IgD-negative memory B cell (primary cell): ENCODE data around the gene LPP. TPM values are rescaled to one million over a fixed set of nuclear protein-coding genes. Genes with fewer than 3 reads are reported as not detected.

Experiments
- H3K27ac Mint-ChIP-seq, 3 donors: one replicate each; pipeline ENCODE4 v1.8.0; 2020 to 2022; ENCODE audit warnings: mild to moderate bottlenecking in 3 of 3, mixed read lengths in 3 of 3, moderate library complexity in 1 of 3
- H3K27me3 Mint-ChIP-seq: one replicate; pipeline ENCODE4 v1.8.0; 2021; ENCODE audit warnings: mixed read lengths
- H3K36me3 Mint-ChIP-seq: one replicate; pipeline ENCODE4 v1.8.0; 2020; ENCODE audit warnings: mild to moderate bottlenecking, mixed read lengths
- H3K4me1 Mint-ChIP-seq, 3 donors: one replicate each; pipeline ENCODE4 v1.8.0; 2020 to 2022; ENCODE audit warnings: mixed read lengths in 3 of 3, mild to moderate bottlenecking in 1 of 3
- H3K4me3 Mint-ChIP-seq, 4 donors: one replicate each; pipeline ENCODE4 v1.8.0; 2020 to 2022; ENCODE audit warnings: mild to moderate bottlenecking in 4 of 4, mixed read lengths in 4 of 4, moderate library complexity in 3 of 4
- H3K9me3 Mint-ChIP-seq, 3 donors: one replicate each; pipeline ENCODE4 v1.8.0; 2020 to 2021; ENCODE audit warnings: mixed read lengths in 3 of 3, mild to moderate bottlenecking in 1 of 3
- polyA plus RNA-seq: library from polyadenylated mRNA; unstranded; fragments of 300-500 nt; fragmentation: Illumina TruSeq; gene quantifications from one replicate; pipeline ENCODE4 v1.2.3, GENCODE V29; 2021

Gene LPP
- polyA plus RNA-seq, 1 donor from 2014 or later, result 29.2 TPM

DNA sequence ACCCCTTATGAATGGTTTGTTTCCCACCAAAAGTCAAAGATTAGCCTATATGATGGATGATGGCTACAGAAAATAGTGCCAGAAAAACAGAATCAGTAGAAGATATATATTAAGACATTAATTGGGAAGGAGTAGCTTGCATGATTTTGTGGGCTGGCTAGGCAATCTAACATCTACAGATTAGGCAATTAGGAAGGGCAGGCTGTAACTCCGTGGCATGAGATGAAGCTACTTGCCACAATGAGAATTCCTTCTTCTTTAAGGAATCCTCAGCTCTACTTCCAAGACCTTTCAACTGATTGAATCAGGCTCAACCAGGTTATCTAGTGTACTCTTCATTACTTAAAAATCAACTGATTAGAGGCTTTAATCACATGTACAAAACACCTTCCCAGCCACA lies 426.7 kb downstream of the LPP start:
- no peaks in the 10 kb centered on the region for H3K9me3 Mint-ChIP-seq
- no peaks in the 10 kb centered on the region for H3K27me3 Mint-ChIP-seq
- H3K27ac Mint-ChIP-seq, result peak overlapping the region in 1 of 3 donors; percentile 24
- H3K4me1 Mint-ChIP-seq, result peaks cover 12 to 26% (median 21%) of the 10 kb centered on the region in 3 donors
- H3K4me3 Mint-ChIP-seq, result peak overlapping the region in 3 of 4 donors; percentile 2 to 26 (median 13)
- peaks cover 6% of the 10 kb centered on the region for H3K36me3 Mint-ChIP-seq

DNA sequence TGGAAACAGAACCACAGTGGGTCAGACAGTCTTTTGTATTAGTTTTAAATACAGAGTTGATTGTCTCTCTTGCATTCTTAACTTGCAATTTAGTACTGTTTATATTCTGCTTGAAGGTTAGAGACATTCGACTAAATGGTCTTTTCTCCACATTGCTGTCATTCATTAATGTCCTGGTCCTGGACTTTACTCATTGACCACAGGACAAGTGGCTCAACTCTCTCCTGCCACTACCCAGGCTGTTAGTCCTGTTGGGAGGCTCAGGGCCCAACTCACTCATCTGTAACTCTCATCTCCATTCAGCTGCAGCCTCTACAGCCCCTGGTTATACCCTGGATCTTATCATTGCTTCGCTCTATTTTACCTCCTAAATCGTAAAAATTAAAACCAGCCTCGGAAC lies 427.4 kb downstream of the LPP start:
- H3K27ac Mint-ChIP-seq, result no peak overlapping the region
- no peaks in the 10 kb centered on the region for H3K9me3 Mint-ChIP-seq
- no peaks in the 10 kb centered on the region for H3K27me3 Mint-ChIP-seq
- peak overlapping the region in 1 of 4 donors; percentile 13 for H3K4me3 Mint-ChIP-seq
- H3K4me1 Mint-ChIP-seq, result peaks cover 12 to 26% (median 21%) of the 10 kb centered on the region in 3 donors
- peaks cover 3% of the 10 kb centered on the region for H3K36me3 Mint-ChIP-seq

DNA sequence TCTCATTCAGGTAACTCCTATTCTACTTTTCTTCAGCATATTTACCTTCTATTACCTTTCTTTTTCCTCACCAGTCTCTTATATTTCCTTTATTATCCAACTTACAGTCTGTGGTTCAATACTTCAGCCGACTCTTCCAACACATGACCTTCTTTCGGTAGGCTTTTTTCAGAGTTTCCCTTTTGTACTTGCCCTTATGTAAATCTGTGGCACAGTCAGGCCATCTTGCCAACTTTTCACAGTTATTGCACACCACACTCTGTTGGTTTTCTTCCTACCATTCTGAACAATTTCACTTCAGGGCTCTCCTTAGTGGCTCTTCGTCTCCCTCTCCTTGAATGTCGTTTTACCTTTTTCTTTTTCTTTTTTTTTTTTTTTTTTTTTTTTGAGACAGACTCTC lies 427.8 kb downstream of the LPP start:
- H3K4me3 Mint-ChIP-seq, result no peak overlapping the region
- peaks cover 12 to 26% (median 21%) of the 10 kb centered on the region in 3 donors for H3K4me1 Mint-ChIP-seq
- no peaks in the 10 kb centered on the region for H3K9me3 Mint-ChIP-seq
- H3K27me3 Mint-ChIP-seq, result no peaks in the 10 kb centered on the region
- no peak overlapping the region for H3K27ac Mint-ChIP-seq
- peaks cover 2% of the 10 kb centered on the region for H3K36me3 Mint-ChIP-seq

DNA sequence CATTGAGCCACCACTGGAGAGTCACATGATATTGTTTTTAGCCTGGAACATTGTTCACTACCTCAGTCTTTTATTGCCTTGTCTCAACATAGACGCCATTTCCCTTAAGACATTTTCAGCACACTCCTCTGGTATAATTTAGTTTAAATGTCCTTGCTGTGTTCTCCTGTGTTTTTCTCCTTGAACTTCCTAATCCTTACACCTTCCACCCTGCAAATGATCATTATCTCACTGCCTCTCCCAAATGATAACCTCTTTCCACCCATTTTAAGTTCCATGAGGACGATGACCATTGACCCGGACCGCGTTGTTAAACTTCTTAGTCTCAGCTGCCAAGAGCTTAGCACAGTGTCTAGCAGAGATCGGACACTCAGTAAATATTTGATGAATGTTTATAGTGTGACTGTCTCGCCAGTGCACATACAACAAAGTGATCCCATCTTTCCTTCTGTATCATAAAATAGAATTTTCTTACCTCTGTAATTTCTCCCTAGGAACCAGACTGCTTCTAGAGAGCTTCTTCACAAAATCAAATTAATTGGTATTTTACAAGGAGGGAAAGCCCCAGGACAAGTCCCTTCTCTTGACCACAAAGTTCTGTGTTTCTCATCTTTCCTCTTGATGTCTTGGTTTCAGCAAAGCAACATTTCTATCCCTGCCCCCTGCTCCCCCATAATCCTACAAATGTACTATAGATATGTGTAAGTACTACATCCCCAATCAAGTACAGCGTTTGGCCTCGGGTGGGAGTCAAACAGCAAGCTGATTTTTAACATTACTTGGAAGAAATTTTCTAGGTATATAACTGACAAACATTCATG lies 429.6 kb downstream of the LPP start:
- Mint-ChIP-seq H3K4me1 (peaks cover 12 to 25% (median 17%) of the 10 kb centered on the region in 3 donors), H3K27ac (no peak overlapping the region), H3K9me3 (no peaks in the 10 kb centered on the region), H3K4me3 (no peak overlapping the region), H3K36me3 (peaks cover 4% of the 10 kb centered on the region), H3K27me3 (no peaks in the 10 kb centered on the region)

DNA sequence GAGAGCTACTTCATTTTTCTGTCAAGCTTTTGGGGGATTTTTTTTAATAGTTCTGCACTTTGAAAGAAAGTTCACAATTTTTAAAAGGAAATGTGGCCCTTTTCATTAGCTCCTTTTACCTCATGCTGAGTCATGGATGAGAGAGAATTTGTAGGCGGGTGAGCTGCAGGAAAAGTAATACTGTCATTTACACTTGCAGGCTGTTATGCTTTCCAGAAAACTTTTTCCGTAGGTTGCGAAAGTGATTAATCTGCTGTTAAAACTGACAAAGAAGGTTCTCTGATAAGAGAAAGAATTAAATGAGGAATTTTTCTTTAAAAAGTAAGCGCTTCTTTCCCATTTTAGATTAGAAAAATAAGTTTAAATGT lies 430.2 kb downstream of the LPP start:
- Mint-ChIP-seq H3K4me1 (peaks cover 11 to 22% (median 13%) of the 10 kb centered on the region in 3 donors), H3K4me3 (peak overlapping the region in 1 of 4 donors; percentile 86), H3K27ac (no peak overlapping the region), H3K27me3 (no peaks in the 10 kb centered on the region), H3K36me3 (peaks cover 4% of the 10 kb centered on the region), H3K9me3 (no peaks in the 10 kb centered on the region)

DNA sequence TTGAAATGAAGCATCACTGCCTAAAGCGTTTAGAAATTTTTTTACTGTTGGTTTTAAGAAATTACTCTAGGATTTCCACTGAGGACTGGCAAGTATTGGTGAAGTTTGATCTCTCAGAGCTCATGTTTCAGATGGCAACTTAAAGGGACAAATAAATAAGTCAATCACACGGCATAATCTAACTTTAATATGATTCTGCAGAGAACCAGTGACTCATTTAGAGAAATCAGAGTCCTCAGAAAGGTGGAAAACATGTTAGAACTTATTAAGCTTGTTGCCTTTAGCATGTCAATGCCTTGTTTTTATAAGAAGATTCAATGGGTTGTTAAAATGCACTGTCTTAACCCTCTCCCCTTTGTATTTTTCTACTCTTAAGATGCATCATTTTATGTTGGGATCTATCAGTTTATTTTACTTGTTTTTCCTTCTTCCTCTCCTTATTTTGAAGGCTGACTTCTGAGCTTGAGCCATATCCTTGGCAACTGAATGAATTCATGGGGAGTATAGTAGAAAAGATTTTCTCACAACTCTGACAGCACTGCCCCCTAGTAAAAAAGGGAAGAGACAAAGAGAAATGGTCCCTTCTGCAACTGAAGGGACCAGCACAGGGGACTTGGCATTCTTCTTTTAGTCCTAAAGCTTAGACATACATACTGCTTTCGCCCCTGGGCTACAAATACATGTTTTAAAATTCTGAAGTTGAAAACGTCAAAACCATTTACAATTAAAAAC lies 431.2 kb downstream of the LPP start:
- Mint-ChIP-seq H3K9me3 (no peaks in the 10 kb centered on the region), H3K4me3 (peak overlapping the region in 3 of 4 donors; percentile 12 to 86 (median 52)), H3K36me3 (peaks cover 4% of the 10 kb centered on the region), H3K27ac (no peak overlapping the region), H3K27me3 (no peaks in the 10 kb centered on the region), H3K4me1 (peaks cover 10 to 22% (median 13%) of the 10 kb centered on the region in 3 donors)

DNA sequence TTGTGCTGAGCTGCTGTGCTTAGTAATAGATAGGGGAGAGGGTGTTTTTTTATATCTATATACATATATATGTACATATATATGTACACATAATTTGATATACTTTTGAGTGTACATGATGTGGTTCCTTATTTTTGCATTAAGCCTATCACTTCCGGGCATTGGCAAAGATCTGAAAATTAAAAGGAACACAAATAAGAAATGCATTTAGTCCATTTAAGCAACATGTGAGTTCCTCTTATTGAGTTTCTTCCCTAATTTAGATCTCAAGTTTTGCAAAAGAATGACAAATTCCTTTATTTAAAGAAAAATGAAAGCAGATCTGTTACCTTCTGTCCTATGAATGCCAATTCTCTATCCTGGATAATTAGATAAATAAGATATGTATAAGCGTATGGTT lies 435.1 kb downstream of the LPP start:
- Mint-ChIP-seq H3K4me3 (no peak overlapping the region), H3K4me1 (peaks cover 0 to 13% (median 12%) of the 10 kb centered on the region in 3 donors), H3K27ac (no peak overlapping the region)

DNA sequence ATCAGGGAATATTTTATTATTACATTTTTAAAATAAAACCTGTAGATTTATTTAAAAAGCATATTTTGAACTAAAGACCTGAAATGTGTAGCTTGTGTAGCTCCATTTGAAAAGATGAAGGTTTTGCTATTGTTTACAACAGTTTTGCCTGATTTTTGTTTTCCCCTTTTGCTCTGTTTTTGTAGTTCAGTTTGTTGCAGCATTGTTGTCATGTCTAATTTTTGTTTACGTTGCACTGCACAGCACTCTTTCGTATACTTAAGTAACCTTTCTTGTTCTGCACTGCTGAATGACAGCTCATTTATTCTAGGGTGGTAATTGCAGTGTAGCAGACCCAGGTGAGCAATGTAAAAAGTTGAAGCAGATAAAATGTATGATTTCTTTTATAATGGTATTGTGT lies 435.8 kb downstream of the LPP start:
- Mint-ChIP-seq H3K4me1 (peaks cover 0 to 10% (median 9%) of the 10 kb centered on the region in 3 donors), H3K9me3 (no peaks in the 10 kb centered on the region), H3K27me3 (no peaks in the 10 kb centered on the region), H3K36me3 (peaks cover 6% of the 10 kb centered on the region), H3K4me3 (no peak overlapping the region), H3K27ac (no peak overlapping the region)

More for the DNA sequence above, 435.1 kb downstream of the LPP start:
- H3K36me3 Mint-ChIP-seq, result peaks cover 6% of the 10 kb centered on the region
- H3K27me3 Mint-ChIP-seq, result no peaks in the 10 kb centered on the region
- no peaks in the 10 kb centered on the region for H3K9me3 Mint-ChIP-seq

DNA sequence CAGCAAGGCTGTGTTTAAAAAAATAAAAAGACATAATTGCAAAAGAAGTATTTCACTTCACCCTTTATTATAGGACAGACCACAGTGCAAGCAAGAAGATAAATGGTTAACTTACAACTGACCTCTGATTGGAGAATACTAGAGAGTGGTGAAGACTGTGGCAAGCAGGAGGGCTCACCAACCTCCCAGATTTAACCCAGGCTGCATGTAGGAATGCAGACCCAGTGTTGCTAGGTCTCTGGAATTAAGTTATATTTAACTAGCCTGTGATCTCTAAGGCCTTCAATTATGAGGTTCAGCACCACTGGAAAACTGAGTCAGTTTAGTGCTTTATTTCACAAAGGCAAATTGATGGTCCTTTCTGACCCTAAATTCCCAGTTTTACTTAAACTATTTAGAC lies 436.6 kb downstream of the LPP start:
- no peak overlapping the region for H3K4me3 Mint-ChIP-seq
- peaks cover 6% of the 10 kb centered on the region for H3K36me3 Mint-ChIP-seq
- no peaks in the 10 kb centered on the region for H3K9me3 Mint-ChIP-seq
- no peaks in the 10 kb centered on the region for H3K27me3 Mint-ChIP-seq
- H3K27ac Mint-ChIP-seq, result no peak overlapping the region
- H3K4me1 Mint-ChIP-seq, result peaks cover 0 to 6% (median 4%) of the 10 kb centered on the region in 3 donors

DNA sequence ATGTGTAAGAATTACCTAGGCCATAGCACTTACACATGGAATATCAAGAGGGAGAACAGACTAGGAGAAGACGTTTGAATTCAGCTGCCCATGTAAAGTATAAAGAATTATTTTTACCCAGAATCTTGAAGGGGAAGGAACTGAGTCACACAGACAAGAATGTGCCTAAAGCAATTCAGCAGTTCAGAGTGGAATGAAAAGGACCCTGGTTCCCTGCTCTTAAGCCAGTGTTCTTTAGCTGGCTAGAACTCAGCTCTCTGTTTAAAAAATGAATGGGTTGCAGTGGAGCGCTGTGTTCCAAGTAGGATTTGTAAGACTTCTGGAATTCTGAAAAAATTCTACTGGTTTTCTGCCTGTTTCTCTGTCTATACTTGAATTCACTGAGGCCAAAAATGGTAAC lies 440.2 kb downstream of the LPP start:
- H3K4me3 Mint-ChIP-seq, result no peak overlapping the region
- peaks cover 2% of the 10 kb centered on the region for H3K36me3 Mint-ChIP-seq
- no peaks in the 10 kb centered on the region for H3K9me3 Mint-ChIP-seq

DNA sequence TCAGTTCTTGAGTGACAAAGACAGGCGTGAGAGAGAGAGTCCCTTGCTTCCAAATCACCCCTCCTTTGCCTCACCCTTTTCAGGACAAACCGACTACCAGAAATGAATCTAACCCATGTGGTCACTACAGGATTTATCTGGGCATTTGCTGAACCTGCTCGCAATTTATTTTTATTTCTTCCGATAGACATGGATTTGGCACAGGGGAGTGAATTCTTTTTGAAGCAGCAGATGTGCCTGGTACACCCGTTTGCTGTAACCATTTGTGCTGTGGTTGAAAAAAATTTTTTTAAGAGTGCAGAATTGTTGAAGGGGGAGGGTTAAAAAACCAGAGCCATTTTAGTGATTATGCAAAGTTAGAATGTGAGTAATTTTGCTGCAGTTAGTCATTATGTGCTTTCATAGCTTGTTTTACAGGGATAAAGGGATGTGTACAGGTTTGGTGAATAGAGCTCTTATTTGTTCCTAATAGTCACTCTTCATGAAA lies 442.0 kb downstream of the LPP start:
- H3K9me3 Mint-ChIP-seq, result no peaks in the 10 kb centered on the region
- H3K4me1 Mint-ChIP-seq, result peaks cover 0 to 2% (median 0%) of the 10 kb centered on the region in 3 donors
- no peak overlapping the region for H3K4me3 Mint-ChIP-seq
- no peaks in the 10 kb centered on the region for H3K27me3 Mint-ChIP-seq
- H3K27ac Mint-ChIP-seq, result no peak overlapping the region
- peaks cover 2% of the 10 kb centered on the region for H3K36me3 Mint-ChIP-seq

More for the DNA sequence above, 440.2 kb downstream of the LPP start:
- H3K27me3 Mint-ChIP-seq, result no peaks in the 10 kb centered on the region
- H3K4me1 Mint-ChIP-seq, result peaks cover 0 to 3% (median 0%) of the 10 kb centered on the region in 3 donors
- H3K27ac Mint-ChIP-seq, result no peak overlapping the region

DNA sequence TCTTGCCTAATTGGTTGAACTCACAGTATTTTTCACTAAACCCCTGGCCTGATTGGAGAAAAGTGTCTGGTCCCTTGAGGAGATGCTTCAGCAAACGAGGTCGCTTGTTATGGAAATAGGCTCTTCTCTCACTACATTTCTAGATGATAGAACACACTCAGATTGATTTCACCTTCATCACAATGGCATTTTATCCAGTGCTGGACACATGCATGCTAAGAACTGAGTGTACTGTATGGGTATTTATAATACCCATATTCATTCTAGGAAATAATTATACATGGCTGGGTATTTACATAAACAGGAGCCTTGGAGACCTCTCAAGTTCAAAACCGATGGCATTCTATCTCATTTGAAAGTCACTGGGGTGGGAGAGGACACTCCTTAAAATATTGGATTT lies 444.9 kb downstream of the LPP start:
- H3K9me3 Mint-ChIP-seq, result no peaks in the 10 kb centered on the region
- peaks cover 0 to 2% (median 0%) of the 10 kb centered on the region in 3 donors for H3K4me1 Mint-ChIP-seq
- no peaks in the 10 kb centered on the region for H3K27me3 Mint-ChIP-seq
- H3K27ac Mint-ChIP-seq, result no peak overlapping the region
- H3K36me3 Mint-ChIP-seq, result no peaks in the 10 kb centered on the region
- no peak overlapping the region for H3K4me3 Mint-ChIP-seq

DNA sequence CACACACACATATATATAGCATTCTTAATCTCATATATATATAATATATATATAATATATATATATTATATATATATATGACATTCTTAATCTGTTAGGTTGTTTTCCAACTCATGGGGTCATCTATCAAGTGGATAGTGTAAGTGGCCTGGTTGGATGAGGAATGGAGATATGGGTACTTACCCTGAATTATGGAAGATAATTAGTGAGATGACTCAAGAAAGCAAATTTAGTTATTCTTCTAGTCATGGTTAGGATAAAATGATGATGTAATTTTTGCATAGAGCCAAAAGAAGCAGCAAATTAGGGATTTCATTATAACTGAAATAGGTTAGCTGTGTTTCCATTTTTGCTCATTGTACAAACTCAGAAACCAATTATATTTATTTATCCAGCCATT lies 448.2 kb downstream of the LPP start:
- no peaks in the 10 kb centered on the region for H3K9me3 Mint-ChIP-seq
- no peaks in the 10 kb centered on the region for H3K36me3 Mint-ChIP-seq
- H3K4me3 Mint-ChIP-seq, result no peak overlapping the region
- peaks cover 6 to 10% (median 8%) of the 10 kb centered on the region in 3 donors for H3K4me1 Mint-ChIP-seq
- no peak overlapping the region for H3K27ac Mint-ChIP-seq
- no peaks in the 10 kb centered on the region for H3K27me3 Mint-ChIP-seq

DNA sequence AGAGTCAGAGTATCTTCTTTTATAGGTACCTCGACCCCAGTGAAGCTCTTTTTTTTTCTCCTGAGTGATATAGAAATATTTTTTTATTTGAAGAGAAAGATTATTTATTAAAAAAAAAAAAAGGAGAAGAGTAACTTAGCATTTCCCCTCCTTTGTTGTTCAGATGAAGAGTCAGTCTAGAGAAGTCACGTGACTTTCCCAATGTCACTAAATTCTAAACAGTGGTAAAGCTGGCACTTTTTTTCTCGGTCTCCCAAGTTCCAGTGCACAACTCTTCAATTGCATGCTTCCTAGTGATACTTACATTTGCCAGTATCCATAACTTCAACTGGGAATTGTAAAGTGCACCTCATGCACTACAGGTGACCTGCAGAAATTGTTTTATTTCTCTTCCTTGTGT lies 448.7 kb downstream of the LPP start:
- Mint-ChIP-seq H3K9me3 (no peaks in the 10 kb centered on the region), H3K27ac (no peak overlapping the region), H3K27me3 (no peaks in the 10 kb centered on the region), H3K4me1 (peaks cover 6 to 10% (median 8%) of the 10 kb centered on the region in 3 donors), H3K4me3 (no peak overlapping the region), H3K36me3 (no peaks in the 10 kb centered on the region)

DNA sequence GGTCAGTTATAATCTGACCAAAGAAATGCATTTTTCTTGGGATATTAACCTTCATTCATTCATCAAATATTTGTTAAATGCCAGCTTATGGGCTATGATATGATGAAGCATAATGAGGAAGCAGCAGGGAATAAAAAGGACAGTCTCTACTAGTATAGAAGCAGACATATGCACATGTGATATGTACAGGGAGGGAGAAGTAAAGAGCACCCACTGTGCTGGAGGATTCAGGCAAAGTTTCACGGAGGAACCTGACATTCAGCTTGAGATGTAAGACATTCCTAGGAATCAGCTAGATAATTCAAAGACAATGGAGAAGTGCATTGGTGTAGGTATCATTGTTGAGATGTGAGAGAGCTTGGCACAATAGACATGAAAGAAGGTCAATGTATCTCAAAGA lies 450.7 kb downstream of the LPP start:
- H3K4me1 Mint-ChIP-seq, result peaks cover 8 to 15% (median 14%) of the 10 kb centered on the region in 3 donors

More for the DNA sequence above, 450.7 kb downstream of the LPP start:
- Mint-ChIP-seq H3K36me3 (peaks cover under 1% of the 10 kb centered on the region), H3K4me3 (no peak overlapping the region), H3K27me3 (no peaks in the 10 kb centered on the region), H3K27ac (peak overlapping the region in 1 of 3 donors; percentile 2), H3K9me3 (peaks cover 0 to 9% (median 2%) of the 10 kb centered on the region in 3 donors)
